Stimulated activated CD4-positive, alpha-beta T cell treated with anti-CD3 and anti-CD28 coated beads, Interleukin-15, amount 100 ng/mL, for 1 hour (primary cell): Measurements from ENCODE around the gene C5orf63.
"Not testable (repeated sequence)": the region's sequence is repeated elsewhere in the genome, so short reads cannot be mapped to it uniquely, and the experiment has no call there.

Source experiments
- DNase-seq, 2 donors: peaks; one replicate each; pipeline ENCODE4 v3.0.0-alpha.2; 2020; ENCODE audit warnings: low read depth in 1 of 2, low spot score in 1 of 2

C5orf63 gene

DNA sequence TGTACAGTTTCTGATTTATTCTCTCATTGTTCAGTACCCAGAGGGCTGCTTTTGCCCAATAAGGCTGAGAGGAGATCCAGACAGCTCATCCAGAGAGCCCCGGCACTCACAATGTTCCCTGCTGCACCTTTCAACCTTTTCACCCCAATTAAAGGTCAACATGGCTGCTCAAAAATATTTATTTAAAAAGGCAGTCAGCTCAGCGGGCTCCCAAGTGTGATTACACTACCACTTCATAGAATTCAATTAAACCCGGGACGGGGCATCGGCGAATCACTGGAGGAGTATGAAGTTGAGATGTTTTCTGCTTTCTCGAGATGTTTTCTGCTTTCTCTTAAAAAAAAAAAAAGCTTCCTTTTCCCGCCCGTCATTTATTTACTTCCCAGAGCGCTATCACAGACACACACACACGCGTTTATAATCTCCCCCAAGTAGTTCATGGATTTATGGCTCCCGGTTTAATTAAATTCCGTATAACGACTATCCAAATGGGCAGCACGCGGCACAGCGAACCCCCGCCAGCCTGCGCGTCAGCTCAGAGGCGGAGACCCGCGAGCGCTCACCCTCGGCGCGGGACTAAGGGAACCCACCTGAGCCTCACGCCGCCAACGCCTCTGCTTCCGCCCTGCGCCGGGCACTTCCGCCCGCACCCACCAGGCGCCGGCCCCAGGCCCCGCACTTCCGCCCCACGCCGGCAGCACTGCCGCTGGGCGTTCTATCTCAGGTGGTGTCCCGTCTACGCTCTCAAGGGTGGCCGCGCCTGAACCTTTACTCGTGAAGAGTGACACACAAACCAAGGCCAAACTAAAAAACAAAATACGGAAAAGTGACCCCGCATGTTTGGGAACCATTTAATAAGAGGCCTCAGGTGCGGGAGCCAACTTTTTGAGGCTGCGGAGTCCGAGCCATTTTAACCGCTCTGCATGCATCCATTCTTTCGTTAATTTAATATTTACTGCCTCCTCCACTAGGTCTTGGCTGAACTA lies at the start of gene C5orf63:
TSS of gene C5orf63 (minus strand) at position 642 of the 986 bp plus-strand sequence. CDS start 14,507 bp downstream, outside the sequence.
- peak; percentile 48 to 60 for DNase-seq

GRCh38 chr5:127112347-127112864 lies 39.1 kb upstream of the C5orf63 start:
- no peak for DNase-seq

- no peak for DNase-seq
Observed at GRCh38 chr5:127111112-127111511, 37.8 kb upstream of the C5orf63 start.

DNA sequence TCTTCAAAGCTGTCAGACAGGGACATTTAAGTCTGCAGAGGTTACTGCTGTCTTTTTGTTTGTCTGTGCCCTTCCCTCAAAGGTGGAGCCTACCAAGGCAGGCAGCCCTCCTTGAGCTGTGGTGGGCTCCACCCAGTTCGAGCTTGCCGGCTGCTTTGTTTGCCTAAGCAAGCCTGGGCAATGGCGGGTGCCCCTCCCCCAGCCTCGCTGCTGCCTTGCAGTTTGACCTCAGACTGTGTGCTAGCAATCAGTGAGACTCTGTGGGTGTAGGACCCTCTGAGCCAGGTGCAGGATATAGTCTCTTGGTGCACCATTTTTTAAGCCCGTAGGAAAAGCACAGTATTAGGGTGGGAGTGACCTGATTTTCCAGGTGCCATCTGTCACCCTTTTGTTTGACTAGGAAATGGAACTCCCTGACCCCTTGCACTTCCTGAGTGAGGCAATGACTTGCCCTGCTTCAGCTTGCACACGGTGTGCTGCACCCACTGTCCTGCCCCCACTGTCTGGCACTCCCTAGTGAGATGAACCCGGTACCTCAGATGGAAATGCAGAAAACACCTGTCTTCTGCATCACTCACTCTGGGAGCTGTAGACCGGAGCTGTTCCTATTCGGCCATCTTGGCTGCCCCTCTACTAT lies 35.4 kb upstream of the C5orf63 start:
- DNase-seq = not testable (repeated sequence)

DNA sequence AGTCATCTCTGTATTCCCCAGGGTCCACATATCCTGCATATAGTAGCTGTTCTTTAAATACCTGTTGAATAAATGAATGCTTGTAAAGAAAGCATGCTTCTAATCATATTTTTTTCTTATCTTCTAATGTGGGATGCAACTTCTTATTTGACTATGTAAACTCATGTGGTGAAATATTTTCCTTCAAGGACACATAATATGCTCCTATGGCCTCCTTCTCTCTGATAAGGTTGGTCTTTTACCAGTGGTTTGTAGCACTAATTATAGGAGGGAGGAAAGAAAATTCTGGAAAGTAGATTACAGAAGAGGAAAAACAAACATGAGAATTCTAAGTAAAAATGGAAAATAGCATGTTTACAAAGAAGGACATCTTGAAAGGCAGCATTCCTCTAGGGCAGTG lies 28.6 kb upstream of the C5orf63 start:
- no peak for DNase-seq

GRCh38 chr5:127101533-127101932 lies 28.2 kb upstream of the C5orf63 start:
- DNase-seq = no peak

DNA sequence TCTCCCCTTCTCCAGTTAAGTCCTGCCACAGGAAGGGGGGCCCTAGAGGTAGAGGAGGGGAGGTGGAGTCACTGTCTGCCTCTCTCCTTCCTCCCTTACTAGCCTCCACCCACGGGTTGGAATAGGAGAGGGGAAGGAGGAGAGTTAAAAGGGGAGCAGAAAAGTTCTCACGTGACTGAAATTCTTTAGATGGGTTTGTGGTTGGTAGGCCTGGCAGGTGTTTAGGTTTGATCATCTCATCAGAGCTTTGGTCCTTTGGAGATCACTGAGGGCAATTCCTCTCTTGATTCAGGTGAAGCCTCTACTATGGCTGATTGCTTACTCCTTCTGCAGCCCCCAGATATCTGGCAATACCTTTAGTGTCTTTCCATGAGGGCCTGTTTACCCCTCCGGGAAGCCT lies 24.9 kb upstream of the C5orf63 start:
- DNase-seq = no peak

DNA sequence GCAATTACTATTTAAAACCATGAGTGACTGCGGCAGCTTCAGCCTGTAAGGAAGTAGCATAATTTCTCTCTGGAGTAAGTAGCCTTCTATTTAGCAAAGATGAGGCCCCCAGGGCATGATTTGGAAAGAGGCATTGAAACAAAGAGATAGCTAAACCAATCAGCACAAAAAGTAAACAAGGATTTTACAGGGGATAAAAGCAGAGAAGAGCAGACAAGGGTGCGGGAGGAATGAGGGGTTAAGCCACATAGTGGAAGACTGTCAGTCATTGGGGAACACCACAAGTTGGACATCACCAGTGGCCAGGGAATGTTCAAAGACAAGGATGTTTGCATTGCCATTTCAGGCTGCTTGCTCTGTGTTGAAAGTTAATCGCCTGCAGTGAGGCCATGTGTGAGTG lies 24.0 kb upstream of the C5orf63 start:
- DNase-seq = no peak

DNA sequence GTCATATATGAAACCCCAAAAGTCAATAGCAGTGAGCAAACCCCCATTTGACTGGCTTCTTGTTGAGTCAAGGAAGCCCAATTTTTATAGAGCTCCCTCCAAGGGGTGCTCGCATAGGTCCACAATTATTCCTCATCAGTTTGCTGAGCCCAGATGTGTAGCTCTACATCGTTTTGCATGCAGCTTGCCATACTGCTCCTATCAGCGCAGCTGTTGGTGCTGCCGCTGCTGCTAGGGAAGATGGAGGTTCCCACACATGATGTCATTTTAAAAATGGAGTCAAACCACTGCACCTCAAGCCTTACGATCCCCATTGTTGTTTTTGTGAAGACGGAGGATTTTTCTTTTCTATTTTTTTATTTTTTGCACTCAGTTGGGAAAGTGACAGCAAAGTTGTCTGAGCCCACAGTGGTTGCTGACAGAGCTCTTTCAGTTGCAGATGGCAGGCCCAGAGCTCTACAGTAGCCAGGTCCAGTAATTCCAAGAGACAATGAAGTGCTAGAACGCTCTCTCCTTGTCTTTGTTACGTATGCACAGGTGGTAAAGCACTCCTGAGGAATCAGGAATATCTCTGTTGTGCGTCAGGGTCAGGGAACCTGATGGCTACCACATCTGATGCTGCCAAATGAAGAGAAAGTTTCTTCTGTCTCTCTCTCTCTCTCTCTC lies 23.2 kb upstream of the C5orf63 start:
- DNase-seq = no peak

DNA sequence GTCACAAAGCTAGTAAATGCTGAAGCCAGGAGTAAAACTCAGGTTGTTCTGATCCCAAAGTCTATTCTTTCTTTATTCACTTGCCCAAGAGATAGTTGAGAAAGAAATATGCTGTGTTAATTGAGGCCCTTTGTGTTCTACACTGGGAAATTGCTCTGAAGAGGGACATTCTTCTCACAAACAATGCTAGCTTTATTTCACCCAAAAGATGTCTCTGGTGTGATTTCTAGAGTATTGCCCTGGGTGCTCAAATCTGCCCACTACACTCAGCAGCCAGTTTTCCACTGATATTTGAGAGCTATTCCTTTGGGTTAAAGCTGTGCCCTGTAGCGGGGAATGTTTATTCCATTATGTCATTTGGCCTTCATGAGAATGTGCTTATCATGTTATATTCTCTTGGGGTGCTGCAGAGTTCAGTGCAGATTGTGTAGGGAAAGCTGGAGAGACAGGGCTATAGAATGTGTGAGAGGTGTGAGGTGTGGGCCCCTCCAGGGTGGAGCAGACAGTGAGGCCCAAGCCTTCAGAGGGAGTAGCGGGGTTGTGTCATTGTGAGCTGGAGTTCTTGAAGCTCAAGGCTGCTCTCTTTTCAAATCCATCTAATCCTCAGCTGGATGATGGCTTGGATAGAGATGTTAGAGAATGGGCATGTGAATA lies 21.0 kb upstream of the C5orf63 start:
- DNase-seq = no peak

DNA sequence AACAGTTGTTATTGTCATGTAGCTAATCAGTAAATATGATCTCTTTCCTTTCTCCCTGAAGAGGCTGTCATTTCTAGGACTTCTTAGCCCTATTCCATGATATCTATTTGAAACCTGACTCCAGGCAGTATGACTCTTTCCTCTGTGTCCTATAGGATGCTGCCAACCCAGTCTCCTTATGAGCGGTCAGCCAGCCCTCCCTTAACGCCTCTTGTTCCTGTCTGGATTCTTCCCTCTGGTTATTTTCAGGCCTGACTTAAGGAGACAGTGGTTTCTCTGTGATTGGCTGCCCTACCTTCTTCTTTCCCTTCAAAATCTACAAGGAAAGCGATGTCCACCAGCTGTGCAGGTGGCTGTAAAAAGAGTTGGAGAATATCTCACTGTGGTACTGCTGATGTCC lies 19.4 kb upstream of the C5orf63 start:
- no peak for DNase-seq

- DNase-seq = no peak
Observed at GRCh38 chr5:127089191-127089590, 15.9 kb upstream of the C5orf63 start.

- DNase-seq = no peak
Observed at GRCh38 chr5:127088251-127088650, 14.9 kb upstream of the C5orf63 start.

DNA sequence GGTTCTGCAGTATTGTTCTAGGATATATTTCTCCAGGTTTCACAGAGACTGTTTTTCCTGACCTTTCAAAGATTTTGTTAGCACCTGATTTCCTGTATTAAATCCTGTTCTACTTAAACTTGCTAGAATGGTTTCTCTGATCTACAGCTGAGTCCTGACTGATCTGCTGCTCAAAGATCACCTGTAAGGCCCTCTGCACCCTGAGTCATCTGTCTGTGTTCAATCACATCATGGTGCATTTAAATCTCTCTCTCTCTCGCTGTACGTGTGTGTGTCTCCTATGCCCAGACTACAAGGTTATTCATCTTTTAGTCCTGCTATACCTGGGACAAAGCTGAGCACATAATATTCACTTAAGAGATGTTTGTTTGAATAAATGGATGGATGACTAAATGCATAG lies 13.3 kb upstream of the C5orf63 start:
- no peak for DNase-seq

- DNase-seq = no peak
Observed at GRCh38 chr5:127085796-127086195, 12.5 kb upstream of the C5orf63 start.

- DNase-seq = no peak
Observed at GRCh38 chr5:127085371-127085770, 12.1 kb upstream of the C5orf63 start.

DNA sequence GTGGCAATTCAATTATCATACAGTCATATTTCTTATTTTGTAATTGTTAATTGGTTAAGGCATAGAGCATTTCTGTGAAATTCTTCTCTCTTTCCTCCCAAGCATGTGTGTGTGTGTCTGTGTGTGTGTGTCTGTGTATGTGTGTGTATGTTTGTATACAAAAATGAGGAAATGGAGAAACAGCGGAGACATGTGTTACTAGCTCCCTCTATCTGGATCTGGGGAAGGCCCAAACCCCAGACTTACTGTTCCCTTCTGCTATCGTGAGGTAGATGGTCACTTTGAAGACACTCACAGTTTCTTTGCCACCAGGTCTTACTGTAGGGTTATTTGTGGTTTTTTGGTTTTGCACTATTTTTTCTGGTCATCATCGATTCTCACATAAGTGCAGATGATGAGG lies 11.4 kb upstream of the C5orf63 start:
- no peak for DNase-seq

DNA sequence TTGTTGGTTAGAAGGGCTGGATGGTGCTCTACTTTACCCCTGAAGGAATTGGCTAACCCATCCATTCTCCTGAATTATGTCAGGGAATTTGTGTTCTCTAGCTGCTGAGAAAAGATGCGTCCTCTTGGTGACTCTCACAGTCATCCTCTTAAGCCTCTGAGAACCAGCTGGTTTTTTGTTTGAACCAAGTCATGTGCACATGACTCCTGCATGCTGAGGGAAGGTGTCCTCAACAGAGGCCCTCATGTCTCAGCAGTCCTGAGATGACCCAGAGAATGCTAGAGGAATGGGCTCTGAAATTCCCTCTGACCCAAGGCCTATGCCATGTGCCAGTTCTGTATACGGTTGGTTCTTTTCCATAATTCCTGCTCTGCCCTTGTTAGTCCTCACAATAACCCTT lies 10.4 kb upstream of the C5orf63 start:
- no peak for DNase-seq

DNA sequence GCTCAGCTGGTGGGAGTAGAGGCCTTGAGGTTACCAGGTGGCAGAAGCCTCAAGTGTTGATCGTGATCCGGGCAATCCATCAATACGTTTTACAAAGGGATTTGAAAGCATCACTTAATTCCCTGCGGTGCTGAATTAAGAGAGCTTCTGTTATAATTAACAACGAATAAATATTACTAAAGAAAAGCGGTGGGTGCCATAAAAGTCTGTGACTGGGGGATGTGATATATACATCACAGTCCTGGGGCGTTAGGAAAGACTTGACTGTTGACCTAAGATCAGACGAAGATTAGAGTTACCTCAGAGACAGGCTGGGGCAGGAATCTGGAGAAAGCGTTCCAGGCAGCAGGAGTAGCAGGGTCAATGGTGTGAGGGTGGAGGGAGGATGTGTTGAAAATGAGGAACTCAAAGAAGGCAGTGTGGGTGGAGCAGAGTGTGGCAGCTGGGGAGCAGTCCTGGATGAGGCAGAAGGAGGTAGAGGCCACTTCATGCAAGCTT lies 6.7 kb upstream of the C5orf63 start:
- no peak for DNase-seq

DNA sequence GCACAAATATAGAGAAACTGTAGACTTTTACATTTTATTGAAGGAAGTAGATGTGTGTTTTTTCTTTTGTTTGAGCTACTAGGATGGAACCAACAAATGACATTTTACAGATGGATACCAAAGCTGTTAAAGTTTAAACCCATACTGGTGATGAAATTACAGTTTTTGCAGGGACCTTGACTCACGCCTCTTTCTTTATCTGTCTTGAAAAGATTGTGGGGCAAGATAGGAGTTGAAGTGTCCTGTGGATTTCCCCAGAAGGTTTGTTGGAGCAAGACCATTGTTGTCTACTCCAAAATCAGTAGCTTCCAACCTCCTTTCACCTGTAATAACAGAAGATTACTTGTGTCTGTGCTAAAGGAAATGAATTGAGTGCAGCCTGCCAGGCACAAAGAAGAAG lies 4.1 kb upstream of the C5orf63 start:
- no peak for DNase-seq
